Effector CD4-positive, alpha-beta T cell (primary cell): ENCODE measurements around the gene TNRC6A.
"Not testable (repeated sequence)": the region's sequence is repeated elsewhere in the genome, so short reads cannot be mapped to it uniquely, and the experiment has no call there.

Source experiments
- DNase-seq: peaks from one replicate; pipeline ENCODE4 v3.0.0-alpha.2; 2020
- total RNA-seq: gene quantifications from one replicate; lab custom pipeline; 2026; lab: John Stamatoyannopoulos, UW

Gene TNRC6A
- 169 reads per million, percentile 90 among the genes with 10 or more reads in this experiment for total RNA-seq

GRCh38 chr16:24729243-24729950 is at the start of gene TNRC6A:
TSS of gene TNRC6A (plus strand) at chr16:24729651. CDS start at chr16:24729842, 191 bp downstream.
- DNase-seq: peak; percentile 63

- no peak for DNase-seq
Measured at GRCh38 chr16:24681793-24682192, 47.7 kb upstream of the TNRC6A start.

- DNase-seq: no peak
Measured at GRCh38 chr16:24683250-24683649, 46.2 kb upstream of the TNRC6A start.

GRCh38 chr16:24683847-24684493 is 45.5 kb upstream of the TNRC6A start:
- DNase-seq: no peak

- no peak for DNase-seq
Measured at GRCh38 chr16:24685539-24686432, 43.7 kb upstream of the TNRC6A start.

- DNase-seq: no peak
Measured at GRCh38 chr16:24686678-24687077, 42.8 kb upstream of the TNRC6A start.

- DNase-seq: no peak
Measured at GRCh38 chr16:24688359-24688758, 41.1 kb upstream of the TNRC6A start.

- DNase-seq: no peak
Measured at GRCh38 chr16:24689128-24689527, 40.3 kb upstream of the TNRC6A start.

- no peak for DNase-seq
Measured at GRCh38 chr16:24692854-24693253, 36.6 kb upstream of the TNRC6A start.

- DNase-seq: no peak
Measured at GRCh38 chr16:24694931-24695330, 34.5 kb upstream of the TNRC6A start.

GRCh38 chr16:24696699-24697098 is 32.8 kb upstream of the TNRC6A start:
- DNase-seq: no peak

- DNase-seq: no peak
Measured at GRCh38 chr16:24698308-24698707, 31.1 kb upstream of the TNRC6A start.

GRCh38 chr16:24699151-24699723 is 30.2 kb upstream of the TNRC6A start:
- DNase-seq: no peak

- DNase-seq: no peak
Measured at GRCh38 chr16:24700549-24701392, 28.7 kb upstream of the TNRC6A start.

GRCh38 chr16:24701521-24701951 is 27.9 kb upstream of the TNRC6A start:
- DNase-seq: no peak

- not testable (repeated sequence) for DNase-seq
Measured at GRCh38 chr16:24707760-24708159, 21.7 kb upstream of the TNRC6A start.

- no peak for DNase-seq
Measured at GRCh38 chr16:24713379-24713778, 16.1 kb upstream of the TNRC6A start.

GRCh38 chr16:24717411-24717810 is 12.0 kb upstream of the TNRC6A start:
- no peak for DNase-seq

- no peak for DNase-seq
Measured at GRCh38 chr16:24718967-24719521, 10.4 kb upstream of the TNRC6A start.

- DNase-seq: no peak
Measured at GRCh38 chr16:24721830-24722238, 7.6 kb upstream of the TNRC6A start.

- no peak for DNase-seq
Measured at GRCh38 chr16:24723663-24724062, 5.8 kb upstream of the TNRC6A start.

GRCh38 chr16:24728011-24728410 is 1.4 kb upstream of the TNRC6A start:
- DNase-seq: no peak
